Panc1 (cell line): ENCODE data around the gene SVIL. TPM values are rescaled to one million over a fixed set of nuclear protein-coding genes. Genes with fewer than 3 reads are reported as not detected.

Experiments used
- ATAC-seq: fragments of 200-7000 bp; cut with Tn5 transposase; 2 replicates; pipeline ENCODE4 v1.9.1; 2020; ENCODE audit warnings: mild to moderate bottlenecking, moderate library complexity
- BruUV-seq: library from RNA; stranded (reverse); fragments of 400-500 nt; replicated peaks from 2 replicates; lab custom pipeline; 2021; lab: Mats Ljungman, UMichigan
- CTCF ChIA-PET: fragments of 300-600 bp; sonication (Branson Sonifier 250); formaldehyde crosslinking; loops from one replicate; lab custom pipeline; 2022; ENCODE audit warnings: antibody characterized with exemption; lab: Charles Lee
- POLR2A ChIA-PET: fragments of 300-600 bp; sonication (Branson Sonifier 250); formaldehyde crosslinking; loops from one replicate; lab custom pipeline; 2022; ENCODE audit warnings: antibody characterized with exemption; lab: Charles Lee
- DNase-seq: peaks from one replicate; pipeline ENCODE4 v3.0.0-alpha.2; 2010; ENCODE audit warnings: low read depth, low spot score
- H3K27ac ChIP-seq: 2 replicates; pipeline ENCODE4 v1.5.1; 2011; ENCODE audit warnings: mild to moderate bottlenecking, low read length, inconsistent platforms
- H3K27me3 ChIP-seq: fragments of 200-500 bp; sonication (Bioruptor generic); 2 replicates; pipeline ENCODE4 v1.6.0; 2014; ENCODE audit warnings: low read length, inconsistent platforms; ENCODE audit not compliant: control insufficient read depth, insufficient read depth
- H3K36me3 ChIP-seq: fragments of 200-500 bp; sonication (Bioruptor generic); 2 replicates; pipeline ENCODE4 v1.5.1; 2014; ENCODE audit warnings: inconsistent platforms, mild to moderate bottlenecking, low read length, moderate library complexity; ENCODE audit not compliant: control insufficient read depth, insufficient read depth
- H3K4me1 ChIP-seq: 2 replicates; pipeline ENCODE4 v1.5.1; 2011; ENCODE audit warnings: inconsistent platforms, mild to moderate bottlenecking, low read length, moderate library complexity; ENCODE audit not compliant: control insufficient read depth, insufficient read depth
- H3K4me3 ChIP-seq, 2 experiments: 2 replicates each; pipeline ENCODE4 v1.5.1; 2011 to 2012; ENCODE audit warnings: low read depth in 2 of 2, low read length in 2 of 2, mild to moderate bottlenecking in 2 of 2, inconsistent platforms in 1 of 2, moderate library complexity in 1 of 2
- H3K9me3 ChIP-seq: fragments of 200-500 bp; sonication (Bioruptor generic); 2 replicates; pipeline ENCODE4 v1.5.1; 2014; ENCODE audit warnings: low read depth, mild to moderate bottlenecking, inconsistent platforms, low read length, moderate library complexity; ENCODE audit not compliant: control insufficient read depth, insufficient read depth
- POLR2AphosphoS5 ChIP-seq: IDR thresholded peaks from 2 replicates; pipeline ENCODE4 v1.6.1; 2012; ENCODE audit warnings: mild to moderate bottlenecking, low read depth, low read length, moderate library complexity
- SIN3A ChIP-seq: IDR thresholded peaks from 2 replicates; pipeline ENCODE4 v1.6.1; 2012; ENCODE audit warnings: low read depth, mild to moderate bottlenecking, low read length, moderate library complexity, borderline replicate concordance; ENCODE audit not compliant: insufficient read depth
- TCF7L2 ChIP-seq: IDR thresholded peaks from 2 replicates; pipeline ENCODE4 v1.6.1; 2011; ENCODE audit warnings: mild to moderate bottlenecking, low read depth, low read length, inconsistent platforms
- in situ Hi-C: cut with HindIII; loops from 2 replicates; pipeline ENCODE4 v1.10.0; 2016; ENCODE audit warnings: low sequenced_read_pairs, low pct_unique_long_range_greater_than_20kb
- intact Hi-C: fragments of 100-400 bp; cut with micrococcal nuclease; formaldehyde crosslinking; loops from one replicate; pipeline ENCODE4 v1.10.0; 2022; ENCODE audit not compliant: unreplicated experiment
- total RNA-seq: library from RNA; stranded (reverse); gene quantifications from one replicate; pipeline ENCODE4 v1.2.1, GENCODE V29; 2021; ENCODE audit not compliant: unreplicated experiment
- TF ChIP-seq, protein P1 (sequence below), 2 experiments: IDR thresholded peaks; 2 replicates each; pipeline ENCODE4 v1.6.1; 2011 to 2012; ENCODE audit warnings: low read depth in 2 of 2, control low read depth in 1 of 2, low read length in 1 of 2, mild to moderate bottlenecking in 1 of 2, moderate library complexity in 1 of 2; ENCODE audit not compliant: insufficient read depth in 1 of 2
- TF ChIP-seq, protein P2 (sequence below): fragments of 450-650 bp; IDR thresholded peaks from 2 replicates; pipeline ENCODE4 v1.5.1; 2017; ENCODE audit warnings: mild to moderate bottlenecking

The SVIL gene
- total RNA-seq, 1 experiment from 2014 or later: 72.8 TPM

DNA sequence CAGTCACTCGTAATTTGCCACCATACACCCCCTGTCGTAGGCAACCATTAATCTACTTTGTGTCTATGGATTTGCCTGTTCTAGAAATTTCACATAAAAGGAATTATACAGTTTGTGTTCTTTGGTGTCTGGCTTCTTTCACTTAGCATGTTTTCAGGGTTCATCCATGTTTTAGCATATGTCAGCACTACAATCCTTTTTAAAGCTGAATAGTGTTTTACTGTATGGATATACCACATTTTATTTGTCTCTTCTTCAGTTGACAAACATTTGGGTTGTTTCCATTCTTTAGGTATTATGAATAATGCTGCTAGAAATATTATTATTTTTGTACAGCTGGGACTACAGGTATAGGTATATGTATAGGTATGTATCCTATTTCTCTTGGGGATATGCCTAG is 17.4 kb upstream of the SVIL start:
- ChIA-PET CTCF (no interaction called here), POLR2A (no interaction called here)
- TF ChIP-seq TCF7L2 (no peak), SIN3A (no peak), POLR2AphosphoS5 (no peak)
- TF ChIP-seq, protein P1, sequence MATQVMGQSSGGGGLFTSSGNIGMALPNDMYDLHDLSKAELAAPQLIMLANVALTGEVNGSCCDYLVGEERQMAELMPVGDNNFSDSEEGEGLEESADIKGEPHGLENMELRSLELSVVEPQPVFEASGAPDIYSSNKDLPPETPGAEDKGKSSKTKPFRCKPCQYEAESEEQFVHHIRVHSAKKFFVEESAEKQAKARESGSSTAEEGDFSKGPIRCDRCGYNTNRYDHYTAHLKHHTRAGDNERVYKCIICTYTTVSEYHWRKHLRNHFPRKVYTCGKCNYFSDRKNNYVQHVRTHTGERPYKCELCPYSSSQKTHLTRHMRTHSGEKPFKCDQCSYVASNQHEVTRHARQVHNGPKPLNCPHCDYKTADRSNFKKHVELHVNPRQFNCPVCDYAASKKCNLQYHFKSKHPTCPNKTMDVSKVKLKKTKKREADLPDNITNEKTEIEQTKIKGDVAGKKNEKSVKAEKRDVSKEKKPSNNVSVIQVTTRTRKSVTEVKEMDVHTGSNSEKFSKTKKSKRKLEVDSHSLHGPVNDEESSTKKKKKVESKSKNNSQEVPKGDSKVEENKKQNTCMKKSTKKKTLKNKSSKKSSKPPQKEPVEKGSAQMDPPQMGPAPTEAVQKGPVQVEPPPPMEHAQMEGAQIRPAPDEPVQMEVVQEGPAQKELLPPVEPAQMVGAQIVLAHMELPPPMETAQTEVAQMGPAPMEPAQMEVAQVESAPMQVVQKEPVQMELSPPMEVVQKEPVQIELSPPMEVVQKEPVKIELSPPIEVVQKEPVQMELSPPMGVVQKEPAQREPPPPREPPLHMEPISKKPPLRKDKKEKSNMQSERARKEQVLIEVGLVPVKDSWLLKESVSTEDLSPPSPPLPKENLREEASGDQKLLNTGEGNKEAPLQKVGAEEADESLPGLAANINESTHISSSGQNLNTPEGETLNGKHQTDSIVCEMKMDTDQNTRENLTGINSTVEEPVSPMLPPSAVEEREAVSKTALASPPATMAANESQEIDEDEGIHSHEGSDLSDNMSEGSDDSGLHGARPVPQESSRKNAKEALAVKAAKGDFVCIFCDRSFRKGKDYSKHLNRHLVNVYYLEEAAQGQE (IDR thresholded peaks at IDR 0.05; ENCODE audit: insufficient read depth in 1 of 2, low read depth in 2 of 2, low read length in 1 of 2): no peak
- TF ChIP-seq, protein P2, sequence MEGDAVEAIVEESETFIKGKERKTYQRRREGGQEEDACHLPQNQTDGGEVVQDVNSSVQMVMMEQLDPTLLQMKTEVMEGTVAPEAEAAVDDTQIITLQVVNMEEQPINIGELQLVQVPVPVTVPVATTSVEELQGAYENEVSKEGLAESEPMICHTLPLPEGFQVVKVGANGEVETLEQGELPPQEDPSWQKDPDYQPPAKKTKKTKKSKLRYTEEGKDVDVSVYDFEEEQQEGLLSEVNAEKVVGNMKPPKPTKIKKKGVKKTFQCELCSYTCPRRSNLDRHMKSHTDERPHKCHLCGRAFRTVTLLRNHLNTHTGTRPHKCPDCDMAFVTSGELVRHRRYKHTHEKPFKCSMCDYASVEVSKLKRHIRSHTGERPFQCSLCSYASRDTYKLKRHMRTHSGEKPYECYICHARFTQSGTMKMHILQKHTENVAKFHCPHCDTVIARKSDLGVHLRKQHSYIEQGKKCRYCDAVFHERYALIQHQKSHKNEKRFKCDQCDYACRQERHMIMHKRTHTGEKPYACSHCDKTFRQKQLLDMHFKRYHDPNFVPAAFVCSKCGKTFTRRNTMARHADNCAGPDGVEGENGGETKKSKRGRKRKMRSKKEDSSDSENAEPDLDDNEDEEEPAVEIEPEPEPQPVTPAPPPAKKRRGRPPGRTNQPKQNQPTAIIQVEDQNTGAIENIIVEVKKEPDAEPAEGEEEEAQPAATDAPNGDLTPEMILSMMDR: no peak
- ATAC-seq (no peak), DNase-seq (no peak)
- Histone ChIP-seq H3K36me3 (no peaks in the 10 kb centered on the region; the same call in 1 of the 2 replicates), H3K27ac (no peak overlapping the region), H3K4me1 (peaks cover 19% of the 10 kb centered on the region), H3K27me3 (no peaks in the 10 kb centered on the region), H3K9me3 (peaks cover 9% of the 10 kb centered on the region; the same call in 1 of the 2 replicates), H3K4me3 (no peak overlapping the region)
- in situ Hi-C loops: no loop called here
- BruUV-seq: no TSS peak
- intact Hi-C loops: no loop called here

DNA sequence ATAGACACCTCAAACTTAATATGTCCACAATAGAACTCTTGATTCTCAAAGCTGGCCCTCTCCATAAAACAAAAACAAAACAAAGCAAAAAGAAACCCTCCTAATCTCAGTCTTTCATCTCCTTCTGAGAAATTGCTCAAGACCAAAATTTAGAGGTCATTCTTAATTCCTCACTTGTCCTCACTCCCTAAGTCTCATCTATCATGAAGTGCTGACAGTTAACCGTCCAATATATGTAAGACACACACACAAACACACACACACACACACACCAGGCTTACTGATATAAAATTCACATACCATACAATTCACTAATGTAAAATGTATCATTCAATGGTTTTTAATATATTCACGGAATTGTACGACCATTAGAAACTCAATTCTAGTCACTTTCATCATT is 17.0 kb upstream of the SVIL start:
- H3K36me3 ChIP-seq: no peaks in the 10 kb centered on the region; the same call in 1 of the 2 replicates
- TF ChIP-seq, protein P2: no peak
- TF ChIP-seq TCF7L2 (no peak), SIN3A (no peak), POLR2AphosphoS5 (no peak)
- TF ChIP-seq, protein P1 (IDR thresholded peaks at IDR 0.05; ENCODE audit: insufficient read depth in 1 of 2, low read depth in 2 of 2, low read length in 1 of 2): no peak
- H3K27ac ChIP-seq: no peak overlapping the region
- ChIA-PET CTCF (no interaction called here), POLR2A (no interaction called here)
- H3K9me3 ChIP-seq: peaks cover 5% of the 10 kb centered on the region; the same call in 1 of the 2 replicates
- ATAC-seq (no peak), DNase-seq (no peak)
- BruUV-seq: no TSS peak
- intact Hi-C loops (no loop called here), in situ Hi-C loops (no loop called here)
- H3K4me1 ChIP-seq: peaks cover 19% of the 10 kb centered on the region
- H3K27me3 ChIP-seq: no peaks in the 10 kb centered on the region
- H3K4me3 ChIP-seq: no peak overlapping the region
